WI38 (cell line): Measurements from ENCODE around the gene EPHA1.
"Not testable (repeated sequence)": the region's sequence is repeated elsewhere in the genome, so short reads cannot be mapped to it uniquely, and the experiment has no call there.

Source experiments
- H3K4me3 ChIP-seq: 2 replicates; pipeline ENCODE4 v1.5.1; 2011; ENCODE audit warnings: low read depth, mild to moderate bottlenecking, control low read depth, low read length
- TF ChIP-seq, protein P1 (sequence below): IDR thresholded peaks from 2 replicates; pipeline ENCODE4 v1.5.1; 2012; ENCODE audit warnings: low read depth, mild to moderate bottlenecking, control low read depth, low read length

The EPHA1 gene

DNA sequence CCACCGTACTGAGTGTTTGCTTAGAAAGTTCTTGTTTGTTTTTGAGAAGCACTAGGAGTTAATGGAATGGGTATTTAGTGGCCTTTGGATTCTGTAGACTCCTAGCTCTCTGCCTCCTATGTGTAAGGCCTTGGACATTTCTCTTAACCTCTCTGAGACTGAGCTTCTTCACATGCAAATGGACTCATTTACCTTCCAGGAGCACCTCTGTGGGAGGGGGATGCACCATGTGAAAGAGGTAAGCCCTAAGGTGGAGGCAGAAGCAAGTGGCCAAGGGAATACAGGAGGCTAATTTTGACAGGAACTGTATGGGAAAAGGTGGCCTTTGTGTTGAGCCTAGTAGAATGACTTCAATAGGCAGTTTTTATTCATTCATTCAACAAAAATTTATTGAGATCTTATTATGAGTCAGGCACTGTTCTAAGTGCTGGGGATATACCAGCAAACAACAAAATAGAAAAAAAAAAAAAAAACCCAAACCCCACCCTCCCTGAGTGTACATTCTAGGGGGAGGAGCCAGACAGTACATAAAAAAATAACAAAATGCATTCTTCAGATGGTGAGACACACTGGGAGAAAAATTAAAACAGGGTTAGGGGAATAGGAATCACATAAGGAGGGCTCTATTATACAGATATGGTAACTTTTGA is 9.2 kb upstream of the EPHA1 start:
- TF ChIP-seq, protein P1, sequence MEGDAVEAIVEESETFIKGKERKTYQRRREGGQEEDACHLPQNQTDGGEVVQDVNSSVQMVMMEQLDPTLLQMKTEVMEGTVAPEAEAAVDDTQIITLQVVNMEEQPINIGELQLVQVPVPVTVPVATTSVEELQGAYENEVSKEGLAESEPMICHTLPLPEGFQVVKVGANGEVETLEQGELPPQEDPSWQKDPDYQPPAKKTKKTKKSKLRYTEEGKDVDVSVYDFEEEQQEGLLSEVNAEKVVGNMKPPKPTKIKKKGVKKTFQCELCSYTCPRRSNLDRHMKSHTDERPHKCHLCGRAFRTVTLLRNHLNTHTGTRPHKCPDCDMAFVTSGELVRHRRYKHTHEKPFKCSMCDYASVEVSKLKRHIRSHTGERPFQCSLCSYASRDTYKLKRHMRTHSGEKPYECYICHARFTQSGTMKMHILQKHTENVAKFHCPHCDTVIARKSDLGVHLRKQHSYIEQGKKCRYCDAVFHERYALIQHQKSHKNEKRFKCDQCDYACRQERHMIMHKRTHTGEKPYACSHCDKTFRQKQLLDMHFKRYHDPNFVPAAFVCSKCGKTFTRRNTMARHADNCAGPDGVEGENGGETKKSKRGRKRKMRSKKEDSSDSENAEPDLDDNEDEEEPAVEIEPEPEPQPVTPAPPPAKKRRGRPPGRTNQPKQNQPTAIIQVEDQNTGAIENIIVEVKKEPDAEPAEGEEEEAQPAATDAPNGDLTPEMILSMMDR, result no peak
- no peak overlapping the region for H3K4me3 ChIP-seq

DNA sequence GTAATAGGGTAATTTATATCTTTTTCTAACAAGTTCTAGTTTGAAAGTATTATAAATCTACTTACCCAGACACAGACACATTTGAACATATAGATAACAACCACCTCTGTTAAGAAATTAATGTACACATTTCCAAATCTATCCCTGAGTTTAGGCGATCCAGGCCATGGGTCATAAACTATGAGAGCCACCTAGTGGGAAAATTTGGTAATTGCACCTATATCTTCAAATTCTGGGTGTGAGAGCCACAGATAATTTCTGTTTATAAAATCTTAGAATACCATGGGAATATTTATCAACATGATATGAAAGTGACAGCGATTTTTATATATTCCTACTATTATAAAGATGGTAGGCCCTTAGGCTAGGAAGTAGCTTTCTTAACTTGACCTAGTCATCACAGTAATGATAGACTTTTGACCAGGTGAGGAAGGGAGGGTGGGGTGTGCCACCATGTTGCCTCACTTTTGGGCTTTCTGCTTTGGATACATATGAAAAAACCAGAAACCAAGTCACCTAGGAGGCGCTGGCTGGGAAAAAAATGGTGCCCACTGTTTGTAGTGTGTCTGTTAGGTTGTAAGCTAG is 8.0 kb upstream of the EPHA1 start:
- no peak overlapping the region for H3K4me3 ChIP-seq
- TF ChIP-seq, protein P1, result peak; percentile 45

DNA sequence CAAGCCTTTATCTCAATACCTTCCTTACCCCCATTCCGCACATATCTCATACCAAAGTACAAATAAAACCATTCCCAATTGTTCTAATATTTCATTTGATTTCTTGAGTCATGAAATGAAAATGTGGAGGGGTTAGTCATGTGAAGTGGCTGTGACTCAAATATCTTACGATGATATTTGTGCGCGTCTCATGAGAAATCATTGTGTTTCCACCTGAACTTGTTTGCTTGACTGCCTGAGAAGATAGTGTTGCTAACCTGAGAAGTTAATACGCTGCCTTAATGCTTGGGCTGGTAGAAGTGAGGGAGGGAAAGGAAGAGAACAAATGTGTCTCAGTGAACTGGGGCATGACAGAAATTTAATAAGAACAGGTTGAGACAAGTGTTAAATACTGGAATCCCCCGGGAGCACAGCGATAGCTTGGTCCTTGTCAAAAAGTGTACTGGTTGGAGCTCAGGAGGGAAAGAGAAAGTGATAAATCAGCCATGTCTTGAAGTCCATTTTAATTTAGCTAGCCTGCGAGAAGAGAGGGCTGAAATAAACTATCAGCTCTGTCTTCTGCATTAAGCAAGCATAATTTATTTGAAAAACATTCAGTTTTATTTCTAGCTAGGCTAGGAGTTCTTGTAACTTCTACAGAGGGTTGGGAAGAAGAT is 7.2 kb upstream of the EPHA1 start:
- H3K4me3 ChIP-seq, result no peak overlapping the region
- TF ChIP-seq, protein P1, result no peak

DNA sequence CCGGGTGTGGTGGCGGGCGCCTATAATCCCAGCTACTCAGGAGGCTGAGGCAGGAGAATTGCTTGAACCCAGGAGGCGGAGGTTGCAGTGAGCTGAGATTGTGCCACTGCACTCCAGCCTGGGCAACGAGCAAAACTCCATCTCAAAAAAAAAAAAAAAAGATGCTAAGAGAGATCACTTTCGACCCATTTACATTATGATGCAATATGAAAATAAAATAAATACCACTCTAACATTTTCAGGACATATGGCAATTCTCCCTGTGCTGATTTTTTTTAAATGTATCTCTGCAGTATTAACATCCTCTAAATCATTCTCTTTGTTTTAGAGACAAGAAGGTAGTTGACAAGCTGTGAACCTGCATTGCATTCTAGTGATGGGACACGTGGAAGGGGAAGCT is 6.6 kb upstream of the EPHA1 start:
- not testable (repeated sequence) for H3K4me3 ChIP-seq

DNA sequence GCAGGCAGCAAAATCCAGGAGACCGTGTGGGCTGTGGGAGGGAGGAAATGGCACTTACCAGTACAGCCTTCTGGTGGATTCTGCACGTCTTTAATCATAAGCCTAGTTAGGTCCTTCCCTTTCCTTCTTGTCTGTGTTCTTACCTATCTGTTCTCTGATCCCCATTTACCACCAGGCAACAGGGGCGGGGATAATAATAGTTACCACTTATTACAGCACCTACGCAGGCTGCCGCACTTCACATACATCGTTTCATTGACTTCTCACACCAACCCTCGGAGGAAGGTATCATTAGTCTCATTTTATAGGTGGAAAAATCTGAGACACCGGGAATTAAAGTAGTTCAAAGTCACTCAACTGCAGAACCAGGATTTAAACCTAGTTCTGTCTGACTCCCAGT is 4.5 kb upstream of the EPHA1 start:
- TF ChIP-seq, protein P1, result no peak
- no peak overlapping the region for H3K4me3 ChIP-seq

DNA sequence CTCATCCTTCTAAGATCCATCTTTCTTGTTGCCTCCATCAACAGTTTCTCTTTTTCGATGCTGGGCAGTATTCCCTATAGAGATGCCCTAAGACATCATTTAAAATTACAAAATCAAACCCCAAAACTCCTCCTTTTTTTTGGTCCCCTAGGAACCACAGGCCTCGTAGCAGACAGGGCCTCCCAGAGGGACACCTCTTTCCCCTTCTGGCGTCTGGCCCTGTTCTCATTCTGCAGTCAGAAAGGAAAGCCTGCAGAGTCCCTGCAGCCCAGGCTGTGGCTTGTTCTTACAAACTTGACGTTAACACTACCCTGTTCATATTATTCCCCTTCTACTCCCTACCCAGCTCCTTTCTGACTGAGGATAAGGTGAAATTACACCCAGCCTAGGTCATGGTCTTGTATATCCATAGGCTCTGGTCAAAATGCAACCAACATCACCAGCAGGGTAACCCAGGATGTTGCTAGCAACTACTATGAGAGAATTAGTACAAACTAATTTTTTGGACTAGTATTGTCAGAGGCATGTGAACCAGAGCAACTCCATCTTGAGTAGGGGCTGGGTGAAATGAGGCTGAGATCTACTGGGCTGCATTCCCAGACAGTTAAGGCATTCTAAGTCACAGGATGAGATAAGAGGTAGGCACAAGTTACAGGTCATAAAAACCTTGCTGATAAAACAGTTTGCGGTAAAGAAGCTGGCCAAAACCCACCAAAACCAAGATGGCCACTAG is 3.5 kb upstream of the EPHA1 start:
- H3K4me3 ChIP-seq, result no peak overlapping the region
- TF ChIP-seq, protein P1, result no peak

DNA sequence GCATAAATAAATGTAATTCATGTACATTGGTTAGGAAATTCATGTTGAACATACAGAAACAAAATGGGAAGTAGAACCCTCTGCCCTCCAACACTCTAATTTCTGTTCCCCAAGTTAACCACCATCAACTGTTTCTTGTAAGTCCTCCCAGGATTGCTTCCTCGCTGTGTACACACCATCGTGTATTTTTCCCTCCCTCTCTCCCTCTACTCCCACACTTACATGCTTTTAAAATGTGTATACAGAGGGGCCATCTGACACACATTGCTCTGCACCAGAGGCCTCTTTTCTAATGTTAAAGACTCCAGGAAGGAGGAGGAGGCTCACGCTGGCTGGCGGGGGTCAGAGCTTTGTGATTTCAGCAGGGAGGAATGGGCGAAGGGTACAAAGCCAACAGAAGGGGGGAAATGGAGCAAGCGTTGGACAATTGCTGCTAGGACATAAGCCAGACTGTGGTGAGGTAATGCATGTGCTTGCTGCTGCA is 1.9 kb upstream of the EPHA1 start:
- no peak overlapping the region for H3K4me3 ChIP-seq
- TF ChIP-seq, protein P1, result no peak
